ENCODE data around the gene TNMD.

TNMD gene

GRCh38 chrX:100645106-100645505, 60.4 kb downstream of the TNMD start:
- DNase-seq: no peak

GRCh38 chrX:100647095-100647494, 62.4 kb downstream of the TNMD start:
- no peak for DNase-seq

- no peak for DNase-seq
Measured at GRCh38 chrX:100647739-100648138, 63.0 kb downstream of the TNMD start.

- DNase-seq: no peak
Measured at GRCh38 chrX:100648458-100649417, 64.0 kb downstream of the TNMD start.
